NT2/D1 (cell line): ENCODE results near the gene UBE2N.
"Not testable (repeated sequence)": the region's sequence is repeated elsewhere in the genome, so short reads cannot be mapped to it uniquely, and the experiment has no call there.

Experiments
- DNase-seq: peaks from one replicate; pipeline ENCODE4 v3.0.0-alpha.2; 2011; ENCODE audit warnings: low read depth, low spot score
- H3K27me3 ChIP-seq: 2 replicates; pipeline ENCODE4 v1.6.0; 2011; ENCODE audit warnings: mild to moderate bottlenecking; ENCODE audit not compliant: insufficient read length, insufficient read depth
- H3K36me3 ChIP-seq: 2 replicates; pipeline ENCODE4 v1.6.1; 2011; ENCODE audit warnings: mild to moderate bottlenecking, low read length, mixed read lengths; ENCODE audit not compliant: insufficient read depth, insufficient read length
- H3K4me1 ChIP-seq: 2 replicates; pipeline ENCODE4 v1.5.1; 2011; ENCODE audit not compliant: insufficient read depth, insufficient read length
- H3K4me3 ChIP-seq: 2 replicates; pipeline ENCODE4 v1.5.1; 2011; ENCODE audit warnings: low read depth; ENCODE audit not compliant: insufficient read length
- H3K9ac ChIP-seq: 2 replicates; pipeline ENCODE4 v1.6.0; 2011; ENCODE audit warnings: low read depth; ENCODE audit not compliant: insufficient read length
- H3K9me3 ChIP-seq: 2 replicates; pipeline ENCODE4 v1.5.1; 2011; ENCODE audit warnings: mild to moderate bottlenecking, low read length; ENCODE audit not compliant: insufficient read depth
- SUZ12 ChIP-seq: IDR thresholded peaks from 2 replicates; pipeline ENCODE4 v1.6.1; 2011; ENCODE audit not compliant: insufficient read length, insufficient read depth; ENCODE audit errors: extremely low read depth
- YY1 ChIP-seq: IDR thresholded peaks from 2 replicates; pipeline ENCODE4 v1.6.1; 2011; ENCODE audit not compliant: insufficient read length, insufficient read depth
- ZNF274 ChIP-seq: IDR thresholded peaks from 2 replicates; pipeline ENCODE4 v1.6.1; 2011; ENCODE audit warnings: mild to moderate bottlenecking, low read depth, low read length

UBE2N gene

DNA sequence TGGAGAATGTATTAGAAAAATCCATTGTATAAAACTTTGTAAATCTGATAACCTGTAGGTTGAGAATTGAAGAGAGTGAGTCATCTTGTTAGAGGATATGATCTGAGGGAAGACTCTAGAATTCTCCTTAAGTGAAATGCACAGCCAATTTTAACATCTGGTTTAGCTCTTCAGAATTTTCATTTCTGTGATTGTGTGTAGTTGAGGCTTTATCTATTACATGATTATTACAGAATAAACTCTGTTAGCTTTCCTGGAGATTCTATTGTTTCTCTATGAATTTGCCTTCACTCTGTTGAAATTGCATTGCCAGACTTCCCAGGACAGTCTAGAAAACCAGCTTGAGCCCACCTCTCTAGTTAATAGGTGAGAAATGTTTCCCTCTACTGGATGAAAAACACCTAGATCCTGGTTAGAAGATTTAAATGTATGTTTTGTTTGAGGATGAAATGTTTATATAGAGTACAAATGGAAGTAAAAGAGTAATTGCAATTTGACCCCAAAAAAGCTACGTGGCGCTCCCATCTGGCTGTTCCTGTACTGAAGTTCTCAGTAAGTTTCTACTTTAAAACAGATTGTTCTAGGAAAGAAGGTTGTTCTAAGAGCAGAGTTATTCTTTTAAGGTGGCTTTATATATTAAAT is 61.1 kb downstream of the UBE2N start:
- TF ChIP-seq SUZ12 (no peak), YY1 (no peak), ZNF274 (no peak)
- H3K4me1 ChIP-seq: peaks cover 6% of the 10 kb centered on the region
- H3K27me3 ChIP-seq: no peaks in the 10 kb centered on the region
- no peaks in the 10 kb centered on the region for H3K9me3 ChIP-seq
- H3K36me3 ChIP-seq: peaks cover 19% of the 10 kb centered on the region
- peak overlapping the region; percentile 84 for H3K4me3 ChIP-seq
- no peak for DNase-seq
- no peak overlapping the region for H3K9ac ChIP-seq

DNA sequence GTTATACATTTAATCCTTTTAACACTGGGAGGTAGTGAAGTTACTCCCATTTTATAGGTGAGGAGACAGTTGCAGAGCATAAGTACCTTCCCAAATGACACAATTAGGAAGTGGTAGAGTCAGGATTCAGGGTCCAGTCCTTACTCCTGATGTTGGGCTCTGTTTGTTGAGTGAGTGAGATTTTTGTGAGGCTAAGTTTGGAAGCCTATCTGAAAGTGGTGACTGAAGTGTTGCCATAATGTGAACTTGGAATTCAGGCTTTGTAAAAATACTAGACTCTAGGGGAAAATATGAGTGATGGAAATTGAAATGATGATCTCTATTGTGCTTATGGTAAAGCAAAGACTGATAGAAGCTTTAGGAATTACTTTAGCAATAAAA is 61.8 kb downstream of the UBE2N start:
- no peaks in the 10 kb centered on the region for H3K9me3 ChIP-seq

DNA sequence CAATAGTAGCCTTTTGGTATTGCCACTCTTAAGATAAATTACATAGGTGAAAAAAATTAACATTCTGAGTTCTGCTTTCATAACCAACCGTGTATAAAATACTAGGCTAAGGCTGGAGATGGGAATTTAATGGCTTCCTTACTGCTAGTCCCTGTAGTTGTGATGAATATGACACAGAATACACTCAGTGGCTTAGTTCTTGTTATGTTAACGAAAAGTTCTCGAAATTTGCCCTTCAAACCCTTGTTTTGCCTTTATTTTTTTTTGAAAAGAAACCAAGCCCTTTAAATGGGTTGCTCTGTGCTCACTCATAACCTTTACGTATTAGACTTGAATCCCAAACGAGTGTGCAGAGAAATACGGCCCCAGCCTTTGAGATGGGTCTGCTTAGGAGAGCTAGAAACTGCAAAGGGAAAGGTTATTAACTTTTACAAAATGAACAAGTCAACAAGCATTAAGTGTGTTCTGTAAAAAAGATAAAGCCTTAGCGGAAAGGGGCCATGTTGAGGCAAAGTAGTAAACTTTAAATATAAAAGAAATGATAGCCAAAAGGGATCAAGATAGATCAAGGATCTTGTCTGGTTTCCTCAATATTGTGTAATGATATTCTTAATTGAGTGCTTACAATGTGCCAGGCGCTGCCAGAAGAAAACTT is 62.3 kb downstream of the UBE2N start:
- H3K4me1 ChIP-seq: peaks cover 6% of the 10 kb centered on the region
- H3K27me3 ChIP-seq: no peaks in the 10 kb centered on the region
- H3K9me3 ChIP-seq: no peaks in the 10 kb centered on the region
- DNase-seq: no peak
- peak overlapping the region; percentile 84 for H3K4me3 ChIP-seq
- H3K9ac ChIP-seq: peak overlapping the region; percentile 94
- TF ChIP-seq SUZ12 (no peak), ZNF274 (no peak), YY1 (no peak)
- H3K36me3 ChIP-seq: peaks cover 14% of the 10 kb centered on the region

More for the DNA sequence above, 61.8 kb downstream of the UBE2N start:
- Histone ChIP-seq H3K27me3 (no peaks in the 10 kb centered on the region), H3K9ac (peak overlapping the region; percentile 94), H3K4me3 (peak overlapping the region; percentile 84), H3K36me3 (peaks cover 14% of the 10 kb centered on the region), H3K4me1 (peaks cover 6% of the 10 kb centered on the region)
- DNase-seq: no peak
- TF ChIP-seq ZNF274 (no peak), YY1 (no peak), SUZ12 (no peak)

DNA sequence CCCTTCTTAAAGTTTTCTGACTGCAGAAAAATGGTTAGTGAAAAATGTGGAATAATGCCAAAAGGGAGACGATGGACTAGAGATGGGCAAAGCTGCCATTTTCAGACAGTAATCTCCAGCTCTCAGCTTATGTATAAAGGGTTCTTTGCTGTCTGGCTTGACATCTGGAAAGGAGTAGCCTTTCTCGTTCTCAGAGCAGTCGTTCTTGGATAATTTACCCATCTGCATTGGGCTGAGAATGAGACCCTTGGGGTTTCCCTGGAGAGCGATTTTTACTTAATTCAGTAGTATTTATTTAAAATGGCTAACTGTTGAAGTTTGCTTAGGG is 62.8 kb downstream of the UBE2N start:
- TF ChIP-seq YY1 (no peak), SUZ12 (no peak), ZNF274 (no peak)
- no peak for DNase-seq
- H3K36me3 ChIP-seq: peaks cover 14% of the 10 kb centered on the region

DNA sequence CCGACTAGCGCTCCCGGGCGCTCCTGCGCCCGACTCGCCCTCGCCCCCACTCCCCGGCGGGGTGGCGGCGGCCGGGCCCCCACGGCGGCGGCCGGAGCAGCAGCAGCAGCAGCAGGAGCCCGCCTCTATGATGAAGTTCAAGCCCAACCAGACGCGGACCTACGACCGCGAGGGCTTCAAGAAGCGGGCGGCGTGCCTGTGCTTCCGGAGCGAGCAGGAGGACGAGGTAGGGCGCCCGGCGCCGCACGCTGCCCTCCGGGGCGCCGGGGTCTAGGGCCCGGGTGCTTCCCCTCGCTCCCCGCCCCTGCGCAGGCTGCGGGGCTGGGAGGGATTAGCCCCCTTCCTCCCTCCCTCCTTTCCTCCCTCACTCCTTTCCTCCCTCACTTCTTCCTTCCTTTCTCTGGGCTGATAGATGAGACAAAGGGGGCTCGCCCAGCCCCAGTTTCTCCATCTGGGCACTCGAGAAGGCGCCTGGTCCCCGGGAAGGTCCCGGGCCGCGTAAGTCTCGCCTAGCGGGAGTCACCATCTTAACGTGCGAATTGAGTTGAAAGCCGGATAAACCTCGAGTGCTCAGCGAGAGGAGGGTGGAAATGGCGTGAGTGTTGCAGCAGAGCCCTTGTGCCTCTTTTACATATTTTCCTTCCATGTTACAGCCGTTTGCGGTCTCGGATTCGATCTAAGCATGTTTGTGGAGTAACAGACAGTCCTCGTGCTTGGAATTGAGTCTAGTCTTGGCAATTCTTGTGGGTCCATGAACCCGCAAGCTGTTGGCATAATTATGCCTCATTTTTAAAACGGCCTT is 63.4 kb downstream of the UBE2N start:
- H3K4me3 ChIP-seq: peak overlapping the region; percentile 84
- H3K36me3 ChIP-seq, H3K27me3 ChIP-seq, H3K9me3 ChIP-seq, H3K4me1 ChIP-seq, DNase-seq: not testable (repeated sequence)
- H3K9ac ChIP-seq: peak overlapping the region; percentile 94

More for the DNA sequence above, 62.8 kb downstream of the UBE2N start:
- peaks cover 6% of the 10 kb centered on the region for H3K4me1 ChIP-seq
- H3K27me3 ChIP-seq: no peaks in the 10 kb centered on the region
- H3K4me3 ChIP-seq: peak overlapping the region; percentile 84
- H3K9me3 ChIP-seq: no peaks in the 10 kb centered on the region
- peak overlapping the region; percentile 94 for H3K9ac ChIP-seq

DNA sequence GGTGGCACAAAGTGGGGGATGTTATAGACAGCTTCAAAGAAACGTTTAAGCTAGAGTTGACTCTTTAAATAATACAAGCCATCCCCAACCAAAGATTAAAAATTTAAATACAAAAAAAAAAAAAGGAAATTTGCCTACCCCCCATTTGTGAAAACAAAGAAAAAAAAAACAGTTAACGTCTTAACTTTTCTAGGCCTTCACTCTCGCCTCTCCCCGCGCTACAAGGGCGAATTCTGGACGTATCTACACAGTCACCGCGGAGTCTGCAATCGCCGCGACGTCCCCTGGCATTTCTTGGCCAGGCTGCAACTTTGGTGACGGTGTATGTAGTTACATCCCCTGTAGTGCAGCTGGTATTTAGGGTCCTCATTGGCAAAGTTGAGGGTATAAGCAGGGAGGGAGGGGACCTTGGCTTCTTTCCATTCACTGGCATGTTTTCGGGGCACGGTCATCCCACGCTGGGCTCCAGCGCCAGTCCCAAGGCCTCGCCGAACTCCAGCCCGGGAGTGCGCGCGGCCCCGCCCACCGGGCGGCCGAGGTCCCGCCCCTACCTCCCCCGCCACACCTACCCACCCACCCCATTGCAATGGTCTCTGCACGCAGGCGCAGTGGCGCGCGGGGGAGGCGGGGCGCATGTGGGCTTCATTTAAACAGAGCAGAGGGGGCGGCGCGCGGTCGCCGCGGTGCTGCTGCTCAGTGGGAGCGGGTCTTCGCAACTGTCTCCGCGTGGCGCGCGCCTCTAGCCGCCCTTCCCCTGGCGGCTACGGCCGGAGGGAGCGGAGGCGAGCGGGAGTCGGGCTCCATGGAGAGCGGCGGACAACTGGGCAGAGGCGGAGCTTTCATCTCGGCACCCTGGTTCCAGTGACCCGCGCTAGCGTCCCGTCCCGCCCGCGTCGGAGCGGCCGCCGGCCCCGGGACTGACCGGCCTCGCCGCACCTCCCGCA is 64.2 kb downstream of the UBE2N start, which contains the start of gene NUDT4:
Gene NUDT4 (plus strand): TSS at position 674 of the 944 bp plus-strand sequence. CDS start 398 bp downstream, outside the sequence.
- Histone ChIP-seq H3K9ac (peak within 1 kb of the TSS; percentile 94), H3K36me3 (peaks cover 10% of the 10 kb centered on the region), H3K9me3 (no peaks in the 10 kb centered on the region), H3K4me3 (peak within 1 kb of the TSS; percentile 84), H3K4me1 (peaks cover 8% of the 10 kb centered on the region), H3K27me3 (no peaks in the 10 kb centered on the region)
- TF ChIP-seq ZNF274: no peak
- TF ChIP-seq YY1: no peak
- no peak for TF ChIP-seq SUZ12
- DNase-seq: peak; percentile 90
